GM21717 (cell line): ENCODE data around the gene ROBO1.

ENCODE experiments used
- ATAC-seq: cut with Tn5 transposase; IDR thresholded peaks from one replicate; pipeline ENCODE4 v1.9.1; 2021; ENCODE audit warnings: mild to moderate bottlenecking, moderate library complexity; ENCODE audit not compliant: unreplicated experiment

Gene ROBO1

DNA sequence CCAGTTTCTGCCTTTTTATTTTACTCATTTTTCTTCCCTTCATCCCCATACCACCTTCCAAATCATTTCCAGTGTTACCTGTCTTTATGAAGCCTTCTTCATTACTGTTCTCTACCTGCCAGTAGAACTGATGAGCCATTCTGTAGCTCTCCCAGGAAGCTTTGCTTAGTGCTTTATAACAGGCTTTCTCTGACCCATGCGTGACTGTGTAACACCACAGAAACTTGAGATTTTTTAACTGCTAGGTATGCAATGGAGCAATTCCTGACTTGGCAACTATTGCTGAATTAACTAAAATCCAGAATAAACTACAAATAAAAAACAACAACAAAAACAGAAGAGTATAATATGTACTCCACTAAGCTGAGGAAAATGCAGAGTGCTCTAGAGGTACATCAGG lies 289.2 kb downstream of the ROBO1 start:
- ATAC-seq, result no peak

GRCh38 chr3:79477242-79477641 lies 290.6 kb downstream of the ROBO1 start:
- ATAC-seq, result no peak

DNA sequence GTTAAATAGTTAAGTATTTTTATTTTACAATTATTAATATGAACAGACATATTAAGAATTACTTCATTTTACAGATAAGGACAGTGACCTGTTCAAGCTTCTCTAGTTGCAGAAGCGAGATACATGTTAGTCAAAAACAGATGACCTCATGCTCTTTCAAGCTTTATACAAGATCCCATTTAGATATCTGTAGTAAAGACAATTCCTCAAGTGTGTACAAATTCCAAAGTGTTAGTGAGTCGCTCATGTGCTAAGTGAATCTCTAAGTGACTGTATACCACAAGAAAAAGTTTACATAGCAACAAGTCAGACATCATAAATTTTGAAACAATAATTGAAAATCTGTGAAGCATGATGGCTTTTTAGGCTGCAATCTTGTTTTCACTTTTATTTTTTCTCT lies 293.8 kb downstream of the ROBO1 start:
- no peak for ATAC-seq

DNA sequence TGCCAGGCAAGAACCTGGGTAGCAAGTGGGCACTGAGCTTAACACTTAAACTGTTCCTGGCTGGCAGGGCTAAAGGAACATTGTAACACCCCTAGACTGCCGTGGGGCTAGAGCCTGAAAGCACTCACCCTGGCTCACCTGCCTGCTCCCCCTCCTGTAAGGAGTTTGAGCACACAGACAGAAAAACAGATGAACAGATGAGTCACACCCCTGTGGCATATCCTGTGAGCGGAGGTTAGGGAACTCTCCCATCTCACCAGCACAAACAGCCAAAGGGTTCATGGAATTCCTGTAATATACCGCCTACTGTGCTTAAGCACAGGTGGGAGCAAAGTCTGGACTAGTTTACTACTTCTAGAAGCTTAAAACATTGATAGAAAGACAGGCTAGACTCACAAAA lies 300.1 kb downstream of the ROBO1 start:
- no peak for ATAC-seq

DNA sequence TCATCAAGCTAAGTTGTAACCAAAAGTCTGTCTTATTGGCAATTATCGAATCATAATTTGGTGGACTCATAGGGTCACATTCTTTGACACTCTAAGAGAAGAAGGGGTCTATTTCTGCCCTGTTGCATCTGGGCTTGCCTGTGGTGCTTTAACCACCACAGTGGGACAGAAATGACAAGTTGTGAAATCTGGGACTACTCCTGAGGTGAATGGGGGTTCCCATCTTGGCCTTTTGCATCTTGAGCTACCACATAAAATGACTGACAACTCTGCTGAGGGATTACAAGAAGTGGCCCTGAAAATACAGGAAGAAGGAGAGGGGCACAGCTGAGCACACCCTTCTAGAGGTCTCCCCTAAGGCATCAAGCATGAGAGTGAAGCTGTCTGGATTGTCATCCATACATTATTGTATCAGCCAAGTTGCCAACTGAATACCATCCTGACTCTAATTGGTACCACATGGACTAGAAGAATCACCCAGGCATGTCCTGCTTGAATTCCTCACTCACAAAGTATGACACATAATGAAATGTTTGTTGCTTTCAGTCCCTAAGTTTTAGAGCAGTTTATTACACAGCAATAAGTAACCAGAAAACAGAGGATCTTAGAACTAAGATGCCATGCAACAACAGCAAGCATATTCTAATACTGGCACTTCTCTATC lies 306.5 kb downstream of the ROBO1 start:
- no peak for ATAC-seq

- ATAC-seq, result no peak
These were observed 314.2 kb downstream of the ROBO1 start for GRCh38 chr3:79453600-79453999.

DNA sequence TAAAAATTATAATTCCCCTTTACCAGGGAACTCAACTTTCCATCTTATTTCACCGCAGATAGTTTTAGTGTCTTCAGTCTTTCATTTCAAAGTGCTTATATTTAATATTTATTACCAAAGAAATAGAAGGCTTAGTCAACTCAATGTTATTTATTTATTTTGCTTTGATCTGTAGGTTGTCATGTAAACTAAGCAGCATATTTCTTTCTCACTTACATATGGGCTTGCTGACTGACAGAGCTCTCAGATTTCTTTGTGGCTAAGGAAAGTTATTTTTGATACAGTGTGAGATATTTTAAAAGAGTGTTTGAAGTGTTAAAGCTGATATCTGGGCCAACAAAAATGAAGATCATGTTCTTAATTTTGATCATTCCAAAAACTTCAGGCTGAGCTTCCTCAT lies 331.4 kb downstream of the ROBO1 start:
- no peak for ATAC-seq

DNA sequence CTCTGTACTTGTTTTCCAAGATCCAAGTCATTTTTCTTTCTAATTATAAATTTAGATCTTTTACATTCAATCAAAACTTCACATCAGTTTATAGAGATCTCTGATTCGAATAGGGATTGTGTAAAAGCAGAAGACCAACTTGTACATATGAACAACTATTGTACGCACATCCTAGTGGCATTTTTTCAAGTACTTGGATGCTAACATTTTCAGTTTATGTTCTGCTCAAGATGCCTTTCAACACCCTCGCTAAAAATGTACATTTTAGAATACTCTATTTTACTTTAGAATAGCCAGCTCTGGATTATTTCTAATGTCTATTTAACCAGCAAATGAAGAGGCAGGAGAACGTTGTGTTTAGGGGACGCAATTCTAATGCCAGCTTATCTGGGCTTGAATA lies 340.7 kb downstream of the ROBO1 start:
- no peak for ATAC-seq

DNA sequence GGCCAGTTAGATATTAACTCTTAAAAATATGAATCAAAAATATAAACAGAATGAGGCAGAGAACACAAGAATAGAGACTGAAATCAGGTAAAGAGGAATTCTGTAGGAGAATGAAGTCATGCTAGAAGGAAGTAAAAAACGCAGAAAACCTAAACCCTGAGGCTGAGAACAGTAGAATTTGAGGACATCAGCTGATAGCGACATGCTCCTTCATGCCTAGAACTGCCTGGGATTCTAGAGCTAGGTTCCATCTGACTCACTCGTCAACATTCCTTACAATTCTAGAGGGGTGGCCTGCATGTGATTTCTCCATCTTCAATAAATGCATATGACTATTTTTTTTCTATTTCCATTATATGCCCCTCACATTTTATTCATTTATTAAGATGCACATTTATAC lies 343.0 kb downstream of the ROBO1 start:
- ATAC-seq, result no peak

GRCh38 chr3:79423417-79423816 lies 344.4 kb downstream of the ROBO1 start:
- no peak for ATAC-seq

DNA sequence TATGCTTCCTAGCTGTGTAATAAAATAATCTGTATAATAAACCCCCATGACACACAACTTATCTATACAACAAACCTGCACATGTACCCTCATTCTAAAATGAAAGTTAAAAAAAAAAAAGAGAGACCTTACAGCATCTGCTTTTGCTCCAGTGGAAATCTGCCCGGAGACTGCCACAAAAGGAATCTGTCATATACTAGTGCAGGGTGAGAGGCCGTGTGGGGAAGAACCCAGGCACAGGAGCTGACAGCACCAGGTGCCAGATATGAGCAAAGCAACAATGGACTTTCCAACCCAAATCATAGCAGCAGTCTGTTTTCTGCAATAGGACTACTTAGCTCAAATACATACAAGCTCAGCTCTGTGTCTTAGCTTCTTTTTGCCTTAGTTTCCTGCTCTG lies 346.5 kb downstream of the ROBO1 start:
- no peak for ATAC-seq

DNA sequence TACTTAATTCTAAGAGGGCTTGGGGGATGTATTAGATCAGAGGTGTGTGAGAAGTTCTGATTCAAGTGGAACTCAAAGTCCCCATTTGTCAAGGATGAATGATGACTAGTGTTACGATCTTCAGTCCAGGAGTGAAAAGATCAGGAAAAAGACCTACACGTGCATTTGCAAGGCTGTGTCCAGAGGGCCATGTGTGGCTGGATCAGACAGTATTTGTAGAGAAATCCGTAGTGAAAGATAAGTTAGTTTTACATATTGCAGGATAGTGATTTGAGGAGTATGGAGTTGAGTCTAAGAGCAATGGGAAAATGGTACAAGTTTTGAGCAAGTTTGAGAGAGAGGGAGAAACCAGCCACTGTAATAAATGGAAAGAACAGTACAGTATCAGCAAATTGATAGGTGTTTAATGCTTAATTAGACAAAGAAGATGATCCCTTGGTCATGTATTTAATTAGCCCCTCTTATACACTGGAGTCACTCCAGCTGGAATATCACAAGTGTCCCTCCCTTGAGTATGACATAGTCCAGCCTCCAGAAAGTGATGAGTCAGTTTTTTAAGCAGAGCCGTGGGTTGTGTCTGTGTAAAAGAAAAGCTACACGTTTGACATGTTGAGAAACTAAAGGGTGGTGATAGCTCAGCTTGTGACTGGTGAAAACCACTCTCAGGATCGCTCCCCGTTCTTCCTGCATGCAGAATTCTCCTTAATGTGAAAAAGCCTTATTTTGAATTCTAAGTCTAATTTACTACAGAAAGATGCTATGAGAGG lies 348.8 kb downstream of the ROBO1 start:
- no peak for ATAC-seq

- no peak for ATAC-seq
These were observed 352.4 kb downstream of the ROBO1 start for GRCh38 chr3:79415356-79415755.

- ATAC-seq, result no peak
These were observed 353.0 kb downstream of the ROBO1 start for GRCh38 chr3:79414806-79415205.

GRCh38 chr3:79414035-79414434 lies 353.8 kb downstream of the ROBO1 start:
- no peak for ATAC-seq

DNA sequence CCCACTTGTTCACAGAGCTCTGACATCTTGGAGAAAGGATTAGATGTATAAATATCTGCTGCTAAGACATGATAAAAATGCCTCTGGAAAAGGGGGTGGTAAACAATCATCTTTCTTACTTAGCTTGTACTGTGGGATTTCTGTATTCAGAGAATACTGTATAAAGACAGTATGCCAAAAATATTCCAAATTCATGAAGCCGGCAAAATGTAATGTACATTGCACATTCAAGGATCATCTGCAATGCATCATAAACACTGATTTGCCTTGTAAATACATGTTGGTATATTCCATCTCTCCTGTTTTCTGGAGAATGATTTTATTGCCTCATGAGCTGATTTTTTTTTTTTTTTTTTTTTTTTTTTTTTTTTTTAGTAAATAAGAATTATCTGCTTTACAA lies 355.3 kb downstream of the ROBO1 start:
- ATAC-seq, result no peak

- ATAC-seq, result no peak
These were observed 357.2 kb downstream of the ROBO1 start for GRCh38 chr3:79410617-79411016.

GRCh38 chr3:79410136-79410535 lies 357.7 kb downstream of the ROBO1 start:
- ATAC-seq, result no peak

- ATAC-seq, result no peak
These were observed 361.6 kb downstream of the ROBO1 start for GRCh38 chr3:79406175-79406574.

GRCh38 chr3:79405183-79405582 lies 362.6 kb downstream of the ROBO1 start:
- ATAC-seq, result no peak

DNA sequence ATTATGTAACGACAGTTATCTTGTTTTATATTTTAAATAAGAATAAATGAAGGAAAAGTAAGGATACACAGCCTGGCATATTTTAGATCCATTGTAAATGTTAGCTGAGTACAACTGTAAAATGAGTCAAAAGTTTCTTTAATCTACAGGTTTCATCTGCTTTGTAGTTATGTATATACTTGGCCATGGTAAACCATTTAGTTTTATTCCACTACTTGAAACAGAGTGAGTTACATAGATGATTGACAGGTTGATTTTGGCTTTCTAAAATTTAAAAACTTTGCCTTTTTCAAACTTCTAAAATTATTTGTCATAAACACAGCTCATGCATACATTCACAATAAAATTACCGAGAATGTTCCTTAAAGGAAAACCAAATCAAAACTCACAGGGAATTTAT lies 371.2 kb downstream of the ROBO1 start:
- ATAC-seq, result no peak

GRCh38 chr3:79392479-79392878 lies 375.3 kb downstream of the ROBO1 start:
- ATAC-seq, result no peak

DNA sequence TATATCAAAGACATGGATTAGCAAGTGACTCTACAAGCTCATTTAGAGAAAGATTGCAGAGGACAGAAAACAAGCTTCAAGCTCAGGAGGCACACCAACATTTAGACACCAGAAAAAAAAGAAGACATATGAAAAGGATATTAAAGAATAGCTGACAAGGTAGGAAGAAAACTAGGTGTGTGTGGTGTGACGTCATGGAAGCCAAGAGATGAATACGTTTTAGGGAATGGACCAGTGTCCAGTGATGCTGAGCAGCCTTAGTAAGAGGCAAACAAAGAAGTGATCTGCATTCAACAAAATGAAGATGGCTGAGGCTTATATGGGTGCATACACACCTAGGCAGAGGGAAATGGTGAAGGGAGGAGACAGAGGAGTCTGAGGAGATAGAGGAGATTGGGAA lies 377.4 kb downstream of the ROBO1 start:
- ATAC-seq, result no peak
